T-cell (primary cell): ENCODE results near the gene ATG5. TPM values are rescaled to one million over a fixed set of nuclear protein-coding genes. Genes with fewer than 3 reads are reported as not detected.

Source experiments
- ATAC-seq, 4 experiments: fragments of 200-7000 bp in 3 of 4; fragments of 150-1000 bp in 1 of 4; cut with Tn5 transposase; replicated peaks in 1 of 4; 1 replicate in 3 of 4; 2 replicates in 1 of 4; pipeline ENCODE4 v1.10.0; 2021; ENCODE audit warnings: moderate library complexity in 3 of 4, mild to moderate bottlenecking in 2 of 4, moderate number of reproducible peaks in 1 of 4
- CTCF ChIA-PET, 2 donors: fragments of 300-600 bp; sonication (Branson Sonifier 250); formaldehyde crosslinking; loops; one replicate each; lab custom pipeline; 2022; ENCODE audit warnings: antibody characterized with exemption in 2 of 2; lab: Charles Lee
- POLR2A ChIA-PET, 2 donors: fragments of 300-600 bp; sonication (Branson Sonifier 250); formaldehyde crosslinking; loops; one replicate each; lab custom pipeline; 2022; ENCODE audit warnings: antibody characterized with exemption in 2 of 2; lab: Charles Lee
- DNase-seq, 35 experiments: peaks; one replicate each; pipeline versions ENCODE4 v3.0.0 to v3.0.0-alpha.2; 2013 to 2023
- H3K27ac ChIP-seq: one replicate; pipeline ENCODE4 v1.5.1; 2013; ENCODE audit warnings: low read length
- H3K27me3 ChIP-seq, 2 experiments: replicated peaks in 1 of 2; 1 replicate in 1 of 2; 2 replicates in 1 of 2; pipeline versions ENCODE4 v1.6.1 to v1.7.0; 2013; ENCODE audit warnings: low read length in 1 of 2, mixed read lengths in 1 of 2; ENCODE audit not compliant: control insufficient read depth in 2 of 2, insufficient read depth in 2 of 2; ENCODE audit errors: extremely low read depth in 1 of 2
- H3K36me3 ChIP-seq, 2 donors: 1 replicate in 1 of 2; 2 replicates in 1 of 2; pipeline versions ENCODE4 v1.6.1 to v1.7.0; 2013; ENCODE audit warnings: low read length in 1 of 2; ENCODE audit not compliant: control insufficient read depth in 2 of 2, insufficient read depth in 1 of 2; ENCODE audit errors: extremely low read depth in 1 of 2
- H3K4me1 ChIP-seq, 2 experiments: 1 replicate in 1 of 2; 2 replicates in 1 of 2; pipeline versions ENCODE4 v1.6.1 to v1.7.0; 2013; ENCODE audit warnings: low read length in 2 of 2, mixed read lengths in 1 of 2; ENCODE audit not compliant: insufficient read depth in 2 of 2, control insufficient read depth in 1 of 2; ENCODE audit errors: extremely low read depth in 1 of 2
- H3K4me3 ChIP-seq, 2 donors: 1 replicate in 1 of 2; 2 replicates in 1 of 2; pipeline versions ENCODE4 v1.5.1 to v1.7.0; 2013; ENCODE audit warnings: mild to moderate bottlenecking in 2 of 2, low read length in 1 of 2, moderate library complexity in 1 of 2; ENCODE audit not compliant: control insufficient read depth in 1 of 2; ENCODE audit errors: extremely low read depth in 1 of 2
- H3K9me3 ChIP-seq: 2 replicates; pipeline ENCODE4 v1.7.0; 2013
- H3K27ac Mint-ChIP-seq, 2 donors: one replicate each; pipeline ENCODE4 v1.8.0; 2020 to 2021; ENCODE audit warnings: mild to moderate bottlenecking in 2 of 2, mixed read lengths in 2 of 2
- H3K27me3 Mint-ChIP-seq, 2 donors: one replicate each; pipeline ENCODE4 v1.8.0; 2021 to 2022; ENCODE audit warnings: mixed read lengths in 2 of 2
- H3K36me3 Mint-ChIP-seq: one replicate; pipeline ENCODE4 v1.8.0; 2021; ENCODE audit warnings: mixed read lengths
- H3K4me1 Mint-ChIP-seq, 3 donors: one replicate each; pipeline ENCODE4 v1.8.0; 2020 to 2022; ENCODE audit warnings: mixed read lengths in 3 of 3, mild to moderate bottlenecking in 1 of 3
- H3K4me3 Mint-ChIP-seq, 3 donors: one replicate each; pipeline ENCODE4 v1.8.0; 2020 to 2022; ENCODE audit warnings: mild to moderate bottlenecking in 3 of 3, mixed read lengths in 3 of 3, moderate library complexity in 3 of 3
- H3K9me3 Mint-ChIP-seq, 3 donors: one replicate each; pipeline ENCODE4 v1.8.0; 2020 to 2022; ENCODE audit warnings: mixed read lengths in 3 of 3
- WGBS: methylation state at CpG from one replicate; pipeline ENCODE4 v1.1.5; 2013; ENCODE audit warnings: missing lambda C conversion rate; ENCODE audit not compliant: insufficient coverage; 5-methylcytosine and 5-hydroxymethylcytosine counted together
- total RNA-seq, 35 experiments: library from RNA in 6 of 35; stranded (reverse) in 6 of 35; fragments of 120-200 nt in 1 of 35; gene quantifications; one replicate each; pipeline versions ENCODE4 v1.2.1 to v1.2.4 and lab custom pipeline; 2013 to 2026

Gene ATG5
- total RNA-seq, 5 donors from 2014 or later (not counting 1 experiment from before 2014, with no cell fraction given) = 20.4 to 28.7 (median 23.7) TPM

GRCh38 chr6:106347219-106347618, 21.7 kb upstream of the ATG5 start:
- H3K4me3 Mint-ChIP-seq = no peak overlapping the region
- Histone ChIP-seq H3K27ac (no peak overlapping the region), H3K27me3 (no peaks in the 10 kb centered on the region), H3K36me3 (no peaks in the 10 kb centered on the region), H3K9me3 (no peaks in the 10 kb centered on the region), H3K4me1 (no peaks in the 10 kb centered on the region), H3K4me3 (no peak overlapping the region)
- no peaks in the 10 kb centered on the region for H3K36me3 Mint-ChIP-seq
- peaks cover 0 to 2% (median under 1%) of the 10 kb centered on the region in 3 donors for H3K9me3 Mint-ChIP-seq
- CTCF ChIA-PET = interaction anchor here (0.7 to 1.6 kb wide), 4 partner anchors 11 to 52 kb away, joined by 3 to 7 read pairs (median 4); no protein-coding TSS in a partner anchor
- DNase-seq (no peak), ATAC-seq (no peak)
- POLR2A ChIA-PET = interaction anchor here (0.5 to 0.6 kb wide), 3 partner anchors 42 to 982 kb away, joined by 3 read pairs; no protein-coding TSS in a partner anchor
- WGBS = no CpG with 5 or more reads among the region's 1 CpG
- no peak overlapping the region for H3K27ac Mint-ChIP-seq
- peaks cover 11 to 13% of the 10 kb centered on the region in 2 donors for H3K27me3 Mint-ChIP-seq
- no peaks in the 10 kb centered on the region for H3K4me1 Mint-ChIP-seq

- no peak overlapping the region for H3K4me3 ChIP-seq
- H3K27me3 Mint-ChIP-seq = peaks cover 11 to 18% of the 10 kb centered on the region in 2 donors
- H3K27ac ChIP-seq = no peak overlapping the region
- peaks cover 0 to 2% of the 10 kb centered on the region in 2 experiments for H3K27me3 ChIP-seq
- DNase-seq (peak in 24 of 35 experiments; percentile 3 to 67 (median 22)), ATAC-seq (peak; percentile 81 to 87 (median 86))
- H3K27ac Mint-ChIP-seq = no peak overlapping the region
- no peaks in the 10 kb centered on the region for H3K36me3 ChIP-seq
- H3K9me3 ChIP-seq = no peaks in the 10 kb centered on the region
- WGBS = 2% methylated on average over 4 of the region's 9 CpGs
- no peaks in the 10 kb centered on the region for H3K4me1 ChIP-seq
- H3K4me1 Mint-ChIP-seq = peaks cover 0 to 5% (median 5%) of the 10 kb centered on the region in 3 donors
- POLR2A ChIA-PET = no interaction called here
- H3K4me3 Mint-ChIP-seq = no peak overlapping the region
- CTCF ChIA-PET = interaction anchor here (0.6 to 2.2 kb wide), 20 partner anchors 9 to 908 kb away, joined by 3 to 12 read pairs (median 4); partner anchors contain the start of genes ATG5 (in 1 of the 2) and CRYBG1 (in 1 of the 2)
- no peaks in the 10 kb centered on the region for H3K9me3 Mint-ChIP-seq
- H3K36me3 Mint-ChIP-seq = no peaks in the 10 kb centered on the region
These were observed 13.9 kb upstream of the ATG5 start for GRCh38 chr6:106339334-106340029.

- Mint-ChIP-seq H3K27me3 (peaks cover 20 to 21% of the 10 kb centered on the region in 2 donors), H3K36me3 (no peaks in the 10 kb centered on the region), H3K4me1 (peaks cover 0 to 5% (median 5%) of the 10 kb centered on the region in 3 donors), H3K4me3 (no peak overlapping the region), H3K27ac (no peak overlapping the region), H3K9me3 (no peaks in the 10 kb centered on the region)
- Histone ChIP-seq H3K27ac (no peak overlapping the region), H3K27me3 (peaks cover 0 to 6% of the 10 kb centered on the region in 2 experiments), H3K9me3 (no peaks in the 10 kb centered on the region), H3K4me1 (no peaks in the 10 kb centered on the region), H3K4me3 (no peak overlapping the region), H3K36me3 (no peaks in the 10 kb centered on the region)
- ChIA-PET POLR2A (interaction anchor here in 1 of 2 donors (0.5 to 0.8 kb wide), 3 partner anchors 79 to 304 kb away, joined by 3 to 5 read pairs (median 4); no protein-coding TSS in a partner anchor), CTCF (interaction anchor here (0.6 to 3.3 kb wide), 26 partner anchors 9 to 1031 kb away, joined by 3 to 23 read pairs (median 4); partner anchors contain the start of genes ATG5 (in 1 of the 2) and CRYBG1 (in 1 of the 2))
- DNase-seq = peak in 34 of 35 experiments; percentile 10 to 80 (median 36)
- peak; percentile 72 to 84 (median 78) for ATAC-seq
- 26% methylated on average over 4 of the region's 5 CpGs for WGBS
These were observed 9.3 kb upstream of the ATG5 start for GRCh38 chr6:106334646-106335448.

- no peaks in the 10 kb centered on the region for H3K36me3 ChIP-seq
- H3K27ac Mint-ChIP-seq = peak overlapping the region; percentile 94 to 96
- 8% methylated on average over 6 of the region's 9 CpGs for WGBS
- H3K4me1 Mint-ChIP-seq = peaks cover 48 to 61% (median 58%) of the 10 kb centered on the region in 3 donors
- peak overlapping the region; percentile 82 to 84 for H3K4me3 ChIP-seq
- no peaks in the 10 kb centered on the region for H3K9me3 ChIP-seq
- peak overlapping the region; percentile 97 to 100 (median 99) for H3K4me3 Mint-ChIP-seq
- H3K27me3 ChIP-seq = no peaks in the 10 kb centered on the region
- peaks cover 3% of the 10 kb centered on the region for H3K36me3 Mint-ChIP-seq
- H3K27ac ChIP-seq = peak overlapping the region; percentile 84
- ATAC-seq (no peak), DNase-seq (no peak)
- POLR2A ChIA-PET = no interaction called here
- peaks cover 16 to 25% of the 10 kb centered on the region in 2 experiments for H3K4me1 ChIP-seq
- H3K27me3 Mint-ChIP-seq = peaks cover 9 to 12% of the 10 kb centered on the region in 2 donors
- H3K9me3 Mint-ChIP-seq = no peaks in the 10 kb centered on the region
- CTCF ChIA-PET = interaction anchor here (1.2 to 1.7 kb wide), 3 partner anchors 10 to 15 kb away, joined by 3 to 16 read pairs (median 6); no protein-coding TSS in a partner anchor
These were observed 729 bp downstream of the ATG5 start for GRCh38 chr6:106324726-106325335.

GRCh38 chr6:106321940-106322339, 3.6 kb downstream of the ATG5 start:
- Histone ChIP-seq H3K36me3 (no peaks in the 10 kb centered on the region), H3K9me3 (no peaks in the 10 kb centered on the region), H3K27me3 (no peaks in the 10 kb centered on the region), H3K4me3 (no peak overlapping the region), H3K27ac (no peak overlapping the region), H3K4me1 (peaks cover 16 to 25% of the 10 kb centered on the region in 2 experiments)
- ChIA-PET POLR2A (interaction anchor here in 1 of 2 donors (0.6 kb wide), 1 partner anchor 15 kb away, joined by 12 read pairs; no protein-coding TSS in a partner anchor), CTCF (interaction anchor here in 1 of 2 donors (0.6 kb wide), 2 partner anchors 14 to 873 kb away, joined by 3 read pairs; no protein-coding TSS in a partner anchor)
- Mint-ChIP-seq H3K9me3 (no peaks in the 10 kb centered on the region), H3K27me3 (no peaks in the 10 kb centered on the region), H3K36me3 (peaks cover 6% of the 10 kb centered on the region), H3K27ac (no peak overlapping the region), H3K4me1 (peaks cover 66 to 83% (median 75%) of the 10 kb centered on the region in 3 donors), H3K4me3 (no peak overlapping the region)
- DNase-seq (no peak), ATAC-seq (no peak)
- WGBS = no CpG with 5 or more reads among the region's 4 CpGs
